Activated CD4-positive, alpha-beta T cell treated with anti-CD3 and anti-CD28 coated beads, Interleukin-2, amount 50 U/mL, for 48 hours (primary cell): Measurements from ENCODE around the gene PRAMEF11.
"Not testable (repeated sequence)": the region's sequence is repeated elsewhere in the genome, so short reads cannot be mapped to it uniquely, and the experiment has no call there.

ENCODE experiments used
- DNase-seq, 2 experiments: peaks; one replicate each; pipeline ENCODE4 v3.0.0-alpha.2; 2020

Gene PRAMEF11

GRCh38 chr1:12831310-12831709 is at the start of gene PRAMEF11:
TSS of gene PRAMEF11 (minus strand) at chr1:12831410. CDS start at chr1:12828789, 2,621 bp downstream.
- not testable (repeated sequence) for DNase-seq

- DNase-seq, result not testable (repeated sequence)
Observed at GRCh38 chr1:12878453-12878852, 47.2 kb upstream of the PRAMEF11 start.

GRCh38 chr1:12863131-12863880 is 32.1 kb upstream of the PRAMEF11 start:
- not testable (repeated sequence) for DNase-seq

- not testable (repeated sequence) for DNase-seq
Observed at GRCh38 chr1:12856786-12857185, 25.6 kb upstream of the PRAMEF11 start, which contains the start of gene PRAMEF2. TSS of gene PRAMEF2 (plus strand) at chr1:12857086. CDS start at chr1:12859010, 1,924 bp downstream.

- DNase-seq, result no peak
Observed at GRCh38 chr1:12851779-12852178, 20.6 kb upstream of the PRAMEF11 start.

- not testable (repeated sequence) for DNase-seq
Observed at GRCh38 chr1:12848620-12849019, 17.4 kb upstream of the PRAMEF11 start, which contains the start of gene HNRNPCL1. TSS of gene HNRNPCL1 (minus strand) at chr1:12848720. CDS start at chr1:12848289, 431 bp downstream.

- DNase-seq, result not testable (repeated sequence)
Observed at GRCh38 chr1:12833251-12833650, 2.0 kb upstream of the PRAMEF11 start.

GRCh38 chr1:12819061-12819460 is 12.1 kb downstream of the PRAMEF11 start:
- not testable (repeated sequence) for DNase-seq

GRCh38 chr1:12811409-12811784 is 19.8 kb downstream of the PRAMEF11 start:
- DNase-seq, result no peak

GRCh38 chr1:12810691-12811408 is 20.4 kb downstream of the PRAMEF11 start:
- no peak for DNase-seq

- no peak for DNase-seq
Observed at GRCh38 chr1:12809933-12810332, 21.3 kb downstream of the PRAMEF11 start.

GRCh38 chr1:12799730-12800129 is 31.5 kb downstream of the PRAMEF11 start:
- no peak for DNase-seq

- DNase-seq, result no peak
Observed at GRCh38 chr1:12798911-12799310, 32.3 kb downstream of the PRAMEF11 start.

GRCh38 chr1:12791097-12791496 is 40.1 kb downstream of the PRAMEF11 start, which contains the start of gene PRAMEF1:
TSS of gene PRAMEF1 (plus strand) at chr1:12791397. CDS start at chr1:12793228, 1,831 bp downstream.
- not testable (repeated sequence) for DNase-seq

- peak in 1 of 2 experiments; percentile 7 for DNase-seq
Observed at GRCh38 chr1:12784729-12785128, 46.5 kb downstream of the PRAMEF11 start.

- DNase-seq, result not testable (repeated sequence)
Observed at GRCh38 chr1:12783783-12784182, 47.4 kb downstream of the PRAMEF11 start.

GRCh38 chr1:12781488-12781887 is 49.7 kb downstream of the PRAMEF11 start:
- DNase-seq, result not testable (repeated sequence)

- no peak for DNase-seq
Observed at GRCh38 chr1:12778907-12779306, 52.3 kb downstream of the PRAMEF11 start.

- DNase-seq, result no peak
Observed at GRCh38 chr1:12778061-12778460, 53.1 kb downstream of the PRAMEF11 start.

- DNase-seq, result no peak
Observed at GRCh38 chr1:12776801-12777557, 54.2 kb downstream of the PRAMEF11 start.

GRCh38 chr1:12775443-12775842 is 55.8 kb downstream of the PRAMEF11 start:
- DNase-seq, result no peak

- no peak for DNase-seq
Observed at GRCh38 chr1:12774801-12775345, 56.3 kb downstream of the PRAMEF11 start.
